HG03565 (cell line): ENCODE results near the gene FAM89A.
"Not testable (repeated sequence)": the region's sequence is repeated elsewhere in the genome, so short reads cannot be mapped to it uniquely, and the experiment has no call there.

ENCODE experiments used
- ATAC-seq: cut with Tn5 transposase; IDR thresholded peaks from one replicate; pipeline ENCODE4 v1.9.1; 2021; ENCODE audit warnings: mild to moderate bottlenecking, moderate library complexity; ENCODE audit not compliant: unreplicated experiment

Gene FAM89A

GRCh38 chr1:231036416-231036815 is 3.6 kb downstream of the FAM89A start:
- ATAC-seq: no peak

GRCh38 chr1:231035799-231036198 is 4.3 kb downstream of the FAM89A start:
- no peak for ATAC-seq

GRCh38 chr1:231032963-231033362 is 7.1 kb downstream of the FAM89A start:
- ATAC-seq: no peak

GRCh38 chr1:231029841-231030240 is 10.2 kb downstream of the FAM89A start:
- no peak for ATAC-seq

DNA sequence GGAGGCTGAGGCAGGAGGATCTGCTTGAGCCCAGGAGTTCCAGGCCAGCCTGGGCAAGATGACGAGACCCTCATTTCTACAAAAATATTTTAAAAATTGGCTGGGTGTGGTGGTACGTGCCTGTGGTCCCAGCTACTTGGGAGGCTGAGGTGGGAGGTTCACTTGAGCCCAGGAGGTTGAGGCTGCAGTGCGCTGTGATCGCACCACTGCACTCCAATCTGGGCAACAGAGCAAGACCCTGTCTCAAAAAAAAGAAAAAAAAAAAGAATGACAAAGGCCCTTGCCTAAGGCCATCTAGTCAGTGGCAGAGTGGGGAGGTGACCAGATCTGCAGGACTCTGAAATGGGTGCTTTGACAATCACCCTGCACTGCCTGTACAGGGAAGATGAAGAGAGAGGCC is 10.8 kb downstream of the FAM89A start:
- not testable (repeated sequence) for ATAC-seq

- ATAC-seq: no peak
Observed at GRCh38 chr1:231028682-231029081, 11.4 kb downstream of the FAM89A start.

GRCh38 chr1:231027971-231028370 is 12.1 kb downstream of the FAM89A start:
- ATAC-seq: no peak

- no peak for ATAC-seq
Observed at GRCh38 chr1:231027136-231027925, 12.7 kb downstream of the FAM89A start.

DNA sequence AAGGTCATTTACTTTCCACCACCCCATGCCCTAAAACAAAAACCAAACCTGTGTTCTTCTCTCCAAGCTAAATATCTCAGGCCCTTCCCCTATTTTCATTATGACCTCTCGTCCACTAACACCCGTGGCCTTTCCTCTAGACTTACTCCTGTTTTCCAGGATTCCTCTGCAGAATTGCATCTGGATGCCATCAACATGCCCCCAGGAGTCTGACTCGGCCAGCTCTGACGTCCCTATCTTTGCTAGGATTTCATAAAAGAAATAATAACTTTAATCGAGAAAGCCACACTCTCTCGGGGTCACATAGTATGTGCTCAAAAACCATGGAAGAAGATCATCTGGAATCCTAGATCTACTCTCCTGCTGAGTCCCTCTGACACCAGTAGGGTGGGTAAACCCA is 13.5 kb downstream of the FAM89A start:
- no peak for ATAC-seq

DNA sequence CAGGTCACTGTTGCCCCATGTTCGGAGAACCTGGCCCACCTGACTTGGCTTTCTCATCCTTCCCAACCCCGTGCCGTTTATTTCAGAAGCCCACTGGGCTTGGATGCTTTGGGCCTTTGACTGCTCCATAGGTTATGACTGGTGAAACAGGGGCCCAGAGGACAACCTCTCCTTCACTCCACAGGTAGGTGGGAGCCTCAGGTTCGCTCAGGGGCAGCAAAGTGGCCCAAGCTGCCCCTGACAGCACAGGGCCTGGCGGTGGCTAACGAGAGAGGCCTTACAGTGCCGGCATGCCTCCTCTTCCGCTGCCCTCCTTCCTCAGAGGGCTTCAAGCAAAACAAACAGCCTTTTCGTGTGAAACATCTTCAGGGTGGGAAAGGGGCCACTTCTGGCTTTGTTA is 16.9 kb downstream of the FAM89A start:
- ATAC-seq: no peak

- ATAC-seq: not testable (repeated sequence)
Observed at GRCh38 chr1:231022543-231022942, 17.5 kb downstream of the FAM89A start.

DNA sequence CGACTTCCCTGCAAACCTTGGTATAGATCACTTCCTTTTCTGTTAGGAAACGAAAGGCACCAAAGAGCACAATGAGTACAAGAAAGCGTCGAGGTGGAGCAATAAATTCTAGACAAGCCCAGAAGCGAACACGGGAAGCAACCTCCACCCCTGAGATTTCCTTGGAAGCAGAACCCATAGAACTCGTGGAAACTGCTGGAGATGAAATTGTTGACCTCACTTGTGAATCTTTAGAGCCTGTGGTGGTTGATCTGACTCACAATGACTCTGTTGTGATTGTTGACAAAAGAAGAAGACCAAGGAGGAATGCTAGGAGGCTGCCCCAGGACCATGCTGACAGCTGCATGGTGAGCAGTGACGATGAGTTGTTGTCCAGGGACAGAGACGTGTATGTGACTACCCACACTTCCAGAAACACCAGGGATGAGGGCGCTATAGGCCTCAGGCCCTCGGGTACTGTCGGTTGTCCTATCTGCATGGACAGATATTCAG is 18.5 kb downstream of the FAM89A start:
- ATAC-seq: no peak

DNA sequence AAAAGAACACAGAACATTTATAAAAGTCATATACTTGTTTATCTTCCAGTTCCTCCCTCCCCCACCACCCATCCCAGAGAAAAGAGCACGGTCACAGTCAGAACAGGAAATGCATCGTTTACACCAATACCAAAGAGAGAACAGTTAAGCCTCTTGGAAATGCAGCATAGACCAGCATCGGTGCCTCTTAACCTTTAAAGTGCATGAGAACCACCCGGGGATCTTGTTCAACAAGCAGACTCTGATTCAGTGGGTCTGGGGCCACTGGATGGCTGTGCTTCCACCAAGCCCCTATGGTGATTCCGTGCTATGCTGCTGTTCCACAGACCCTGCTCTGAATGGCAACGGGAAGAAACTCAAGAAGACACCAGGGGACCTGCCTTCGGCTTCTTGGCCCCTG is 19.2 kb downstream of the FAM89A start:
- no peak for ATAC-seq

DNA sequence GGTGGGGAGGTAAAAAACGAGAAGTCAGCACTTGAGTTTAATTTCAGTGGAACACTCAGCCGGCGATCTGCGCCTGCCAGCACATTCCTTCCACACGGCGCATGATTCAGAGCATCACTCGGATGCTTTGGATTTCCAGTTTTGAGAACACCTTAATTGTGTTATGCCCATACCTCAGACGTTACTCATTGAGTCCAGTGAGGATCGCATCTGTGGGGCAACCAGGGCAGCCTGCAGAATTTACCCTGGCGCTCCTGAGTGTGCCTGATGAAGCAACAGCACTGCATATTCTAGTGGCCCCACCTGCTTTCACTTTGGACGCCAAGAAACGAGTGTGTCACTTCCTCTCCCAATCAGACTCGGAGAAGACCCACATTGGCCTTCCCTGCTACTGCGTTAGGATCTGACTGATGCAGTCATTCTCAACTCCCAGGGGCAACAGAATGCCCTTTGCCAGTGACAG is 19.9 kb downstream of the FAM89A start:
- ATAC-seq: no peak

GRCh38 chr1:231019711-231020110 is 20.3 kb downstream of the FAM89A start:
- ATAC-seq: no peak

GRCh38 chr1:231016966-231017365 is 23.1 kb downstream of the FAM89A start:
- ATAC-seq: no peak

- no peak for ATAC-seq
Observed at GRCh38 chr1:231016234-231016633, 23.8 kb downstream of the FAM89A start.

GRCh38 chr1:231013391-231014015 is 26.6 kb downstream of the FAM89A start:
- ATAC-seq: no peak

DNA sequence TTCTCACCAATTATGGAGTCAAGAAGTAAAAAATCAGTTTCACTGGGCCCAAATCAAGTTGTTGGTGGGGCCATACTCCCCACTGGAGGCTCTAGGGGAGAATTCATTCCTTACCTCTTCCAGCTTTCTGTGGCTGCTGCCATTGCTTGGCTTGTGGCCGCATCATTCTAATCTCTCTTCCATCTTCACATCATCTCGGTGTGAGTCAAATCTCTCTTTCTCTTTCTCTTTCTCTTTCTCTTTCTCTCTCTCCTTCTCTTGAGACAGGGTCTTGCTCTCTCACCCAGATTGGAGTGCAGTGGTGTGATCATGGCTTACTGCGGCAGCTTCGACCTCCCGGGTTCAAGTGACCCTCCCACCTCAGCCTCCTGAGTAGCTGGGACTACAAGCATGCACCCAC is 28.1 kb downstream of the FAM89A start:
- ATAC-seq: no peak

GRCh38 chr1:231011360-231011759 is 28.7 kb downstream of the FAM89A start:
- no peak for ATAC-seq

GRCh38 chr1:231007535-231007934 is 32.5 kb downstream of the FAM89A start:
- not testable (repeated sequence) for ATAC-seq

DNA sequence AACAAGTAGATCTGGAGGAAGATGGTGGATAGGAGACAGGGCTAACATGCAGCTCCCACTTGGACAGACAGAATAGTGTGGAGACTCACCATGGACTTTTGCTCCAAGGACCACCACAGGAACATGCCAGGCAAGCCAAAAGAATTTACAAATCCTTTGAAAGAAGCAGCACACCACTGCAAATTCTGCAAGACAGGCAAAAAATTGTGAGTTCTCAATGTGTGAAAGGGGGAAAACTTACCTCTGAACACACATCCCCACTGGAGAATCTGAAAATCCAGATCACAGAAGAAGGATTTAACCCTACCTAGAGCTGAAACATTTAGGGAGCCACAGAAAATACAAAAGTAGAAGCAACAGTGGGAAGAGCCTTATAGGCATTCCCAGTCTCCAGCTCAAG is 38.2 kb downstream of the FAM89A start:
- no peak for ATAC-seq
